ENCODE results near the gene TMEM236.

Gene TMEM236

GRCh38 chr10:17831896-17832295 lies 79.9 kb downstream of the TMEM236 start:
- DNase-seq, result no peak

- DNase-seq, result no peak
Observed at GRCh38 chr10:17833656-17834055, 81.7 kb downstream of the TMEM236 start.

- no peak for DNase-seq
Observed at GRCh38 chr10:17835688-17836087, 83.7 kb downstream of the TMEM236 start.

- no peak for DNase-seq
Observed at GRCh38 chr10:17836942-17837341, 84.9 kb downstream of the TMEM236 start.

GRCh38 chr10:17838080-17838648 lies 86.2 kb downstream of the TMEM236 start:
- DNase-seq, result no peak

GRCh38 chr10:17841050-17841449 lies 89.0 kb downstream of the TMEM236 start:
- DNase-seq, result no peak

GRCh38 chr10:17842641-17843040 lies 90.6 kb downstream of the TMEM236 start:
- DNase-seq, result no peak

GRCh38 chr10:17847585-17848296 lies 95.7 kb downstream of the TMEM236 start:
- DNase-seq, result no peak

- DNase-seq, result no peak
Observed at GRCh38 chr10:17848646-17849045, 96.6 kb downstream of the TMEM236 start.
